OCI-LY1 (cell line): ENCODE measurements around the gene ASIC5.

Experiments
- H2AFZ ChIP-seq: fragments of 200-600 bp; sonication (generic), shearing (Covaris generic); 2 replicates; pipeline ENCODE4 v1.6.0; 2014; ENCODE audit warnings: antibody characterized with exemption, mild to moderate bottlenecking, low read length
- H3F3A ChIP-seq: fragments of 200-600 bp; sonication (generic), shearing (Covaris generic); 2 replicates; pipeline ENCODE4 v1.6.0; 2014; ENCODE audit warnings: mild to moderate bottlenecking, antibody characterized with exemption, low read length, moderate library complexity; ENCODE audit not compliant: insufficient read depth
- H3K27ac ChIP-seq: fragments of 200-600 bp; sonication (generic); 2 replicates; pipeline ENCODE4 v1.5.1; 2014; ENCODE audit warnings: low read length, mixed run types, mild to moderate bottlenecking, low read depth; ENCODE audit not compliant: poor library complexity, severe bottlenecking
- H3K27me3 ChIP-seq: fragments of 200-600 bp; sonication (generic); 2 replicates; pipeline ENCODE4 v1.6.0; 2014; ENCODE audit warnings: antibody characterized with exemption, mild to moderate bottlenecking, low read length, moderate library complexity; ENCODE audit not compliant: insufficient read depth
- H3K36me3 ChIP-seq: fragments of 200-600 bp; sonication (generic); 2 replicates; pipeline ENCODE4 v1.6.1; 2014; ENCODE audit warnings: mild to moderate bottlenecking, antibody characterized with exemption, low read length, moderate library complexity, mixed read lengths; ENCODE audit not compliant: insufficient read depth
- H3K4me1 ChIP-seq: fragments of 200-600 bp; sonication (generic); 2 replicates; pipeline ENCODE4 v1.5.1; 2014; ENCODE audit warnings: mild to moderate bottlenecking, low read length, moderate library complexity; ENCODE audit not compliant: insufficient read depth, severe bottlenecking
- H3K4me2 ChIP-seq: fragments of 200-600 bp; sonication (generic), shearing (Covaris generic); 2 replicates; pipeline ENCODE4 v1.6.1; 2014; ENCODE audit warnings: low read length
- H3K4me3 ChIP-seq: fragments of 200-600 bp; sonication (generic); 2 replicates; pipeline ENCODE4 v1.5.1; 2014; ENCODE audit warnings: low read length, low read depth, mild to moderate bottlenecking, mixed read lengths; ENCODE audit not compliant: poor library complexity, severe bottlenecking
- H3K79me2 ChIP-seq: fragments of 200-600 bp; shearing (Covaris generic); 2 replicates; pipeline ENCODE4 v1.6.1; 2016; ENCODE audit warnings: mixed run types, low read length, mixed read lengths; ENCODE audit not compliant: insufficient read depth
- H3K9ac ChIP-seq: fragments of 200-600 bp; sonication (generic), shearing (Covaris generic); 2 replicates; pipeline ENCODE4 v1.6.1; 2014; ENCODE audit warnings: mild to moderate bottlenecking, low read length, mixed read lengths
- H3K9me2 ChIP-seq: fragments of 200-600 bp; sonication (generic), shearing (Covaris generic); 2 replicates; pipeline ENCODE4 v1.6.1; 2014; ENCODE audit warnings: low read depth, mild to moderate bottlenecking, low read length, mixed read lengths
- H3K9me3 ChIP-seq: fragments of 200-600 bp; shearing (Covaris generic); 2 replicates; pipeline ENCODE4 v1.6.1; 2014; ENCODE audit warnings: low read length, mixed read lengths
- H4K20me1 ChIP-seq: fragments of 200-600 bp; sonication (generic), shearing (Covaris generic); 2 replicates; pipeline ENCODE4 v1.6.0; 2016; ENCODE audit warnings: mild to moderate bottlenecking, low read length; ENCODE audit not compliant: insufficient read depth
- EZH2 ChIP-seq: fragments of 200-600 bp; sonication (generic), shearing (Covaris generic); IDR thresholded peaks from 2 replicates; pipeline ENCODE4 v1.8.0; 2017; ENCODE audit warnings: borderline replicate concordance, mixed run types, mild to moderate bottlenecking, antibody characterized with exemption, low read length, moderate library complexity, mixed read lengths
- TF ChIP-seq, protein P1 (sequence below): fragments of 200-600 bp; sonication (generic), shearing (Covaris generic); IDR thresholded peaks from 2 replicates; pipeline ENCODE4 v1.5.1; 2017; ENCODE audit warnings: mild to moderate bottlenecking, antibody characterized with exemption, low read length, moderate library complexity, mixed read lengths

ASIC5 gene, protein sequence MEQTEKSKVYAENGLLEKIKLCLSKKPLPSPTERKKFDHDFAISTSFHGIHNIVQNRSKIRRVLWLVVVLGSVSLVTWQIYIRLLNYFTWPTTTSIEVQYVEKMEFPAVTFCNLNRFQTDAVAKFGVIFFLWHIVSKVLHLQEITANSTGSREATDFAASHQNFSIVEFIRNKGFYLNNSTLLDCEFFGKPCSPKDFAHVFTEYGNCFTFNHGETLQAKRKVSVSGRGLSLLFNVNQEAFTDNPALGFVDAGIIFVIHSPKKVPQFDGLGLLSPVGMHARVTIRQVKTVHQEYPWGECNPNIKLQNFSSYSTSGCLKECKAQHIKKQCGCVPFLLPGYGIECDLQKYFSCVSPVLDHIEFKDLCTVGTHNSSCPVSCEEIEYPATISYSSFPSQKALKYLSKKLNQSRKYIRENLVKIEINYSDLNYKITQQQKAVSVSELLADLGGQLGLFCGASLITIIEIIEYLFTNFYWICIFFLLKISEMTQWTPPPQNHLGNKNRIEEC

DNA sequence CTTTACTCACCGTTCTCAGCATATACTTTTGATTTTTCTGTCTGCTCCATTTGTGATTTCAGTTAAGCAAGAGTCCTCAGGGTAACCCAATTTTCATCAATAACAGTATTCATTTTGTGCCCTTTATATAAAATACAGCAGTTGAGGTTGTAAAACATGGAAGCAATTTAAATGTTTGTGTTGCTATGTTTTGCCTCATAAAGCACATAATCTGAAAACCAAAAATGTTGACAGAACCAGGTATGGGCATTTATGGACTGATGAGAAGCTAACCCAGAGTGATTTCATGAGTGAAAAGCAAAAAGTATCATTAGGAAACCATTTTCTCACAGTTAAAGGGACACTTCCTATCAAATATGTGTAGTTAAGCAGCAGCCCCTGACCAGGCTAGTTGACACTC is at the start of gene ASIC5:
Gene ASIC5 (minus strand): TSS at position 101 of the 400 bp plus-strand sequence. CDS start 51 bp downstream, at position 50.
- TF ChIP-seq, protein P1, sequence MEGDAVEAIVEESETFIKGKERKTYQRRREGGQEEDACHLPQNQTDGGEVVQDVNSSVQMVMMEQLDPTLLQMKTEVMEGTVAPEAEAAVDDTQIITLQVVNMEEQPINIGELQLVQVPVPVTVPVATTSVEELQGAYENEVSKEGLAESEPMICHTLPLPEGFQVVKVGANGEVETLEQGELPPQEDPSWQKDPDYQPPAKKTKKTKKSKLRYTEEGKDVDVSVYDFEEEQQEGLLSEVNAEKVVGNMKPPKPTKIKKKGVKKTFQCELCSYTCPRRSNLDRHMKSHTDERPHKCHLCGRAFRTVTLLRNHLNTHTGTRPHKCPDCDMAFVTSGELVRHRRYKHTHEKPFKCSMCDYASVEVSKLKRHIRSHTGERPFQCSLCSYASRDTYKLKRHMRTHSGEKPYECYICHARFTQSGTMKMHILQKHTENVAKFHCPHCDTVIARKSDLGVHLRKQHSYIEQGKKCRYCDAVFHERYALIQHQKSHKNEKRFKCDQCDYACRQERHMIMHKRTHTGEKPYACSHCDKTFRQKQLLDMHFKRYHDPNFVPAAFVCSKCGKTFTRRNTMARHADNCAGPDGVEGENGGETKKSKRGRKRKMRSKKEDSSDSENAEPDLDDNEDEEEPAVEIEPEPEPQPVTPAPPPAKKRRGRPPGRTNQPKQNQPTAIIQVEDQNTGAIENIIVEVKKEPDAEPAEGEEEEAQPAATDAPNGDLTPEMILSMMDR = no peak
- no peak for TF ChIP-seq EZH2

DNA sequence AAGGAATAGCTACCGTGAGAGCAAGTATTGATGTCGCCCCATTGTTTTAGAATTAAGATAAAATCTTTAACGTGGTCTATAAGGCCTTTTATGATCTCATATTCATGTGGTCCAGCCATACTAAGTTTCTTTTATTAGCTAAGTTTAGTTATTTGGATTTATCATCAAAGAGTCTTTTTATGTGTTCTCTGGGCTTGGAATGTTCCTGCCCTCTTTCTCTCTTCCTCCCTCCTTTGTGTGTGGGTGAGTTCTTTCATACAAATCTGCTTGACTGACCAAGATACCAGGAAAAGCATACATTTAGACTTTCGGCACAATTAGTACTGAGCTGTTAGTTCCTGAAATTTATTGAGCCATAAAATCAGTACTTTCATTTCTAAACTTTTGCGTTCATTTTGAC is 48.7 kb upstream of the ASIC5 start:
- Histone ChIP-seq H2AFZ (no peak overlapping the region), H3F3A (no peaks in the 10 kb centered on the region), H3K9ac (no peak overlapping the region), H3K36me3 (no peaks in the 10 kb centered on the region), H3K27me3 (no peaks in the 10 kb centered on the region), H3K79me2 (no peaks in the 10 kb centered on the region), H3K9me3 (no peaks in the 10 kb centered on the region), H3K4me2 (no peak overlapping the region), H3K4me1 (no peaks in the 10 kb centered on the region), H4K20me1 (no peaks in the 10 kb centered on the region), H3K27ac (no peak overlapping the region), H3K4me3 (no peak overlapping the region), H3K9me2 (no peaks in the 10 kb centered on the region)
- TF ChIP-seq EZH2 = no peak
- TF ChIP-seq, protein P1 = no peak

More for the DNA sequence above, at the start of gene ASIC5:
- Histone ChIP-seq H3K79me2 (no peaks in the 10 kb centered on the region), H3K4me3 (no peak within 1 kb of the TSS), H3K36me3 (no peaks in the 10 kb centered on the region), H3K9me2 (no peaks in the 10 kb centered on the region), H3K9ac (no peak within 1 kb of the TSS), H3K27ac (no peak within 1 kb of the TSS), H3K27me3 (no peaks in the 10 kb centered on the region), H3K9me3 (no peaks in the 10 kb centered on the region), H4K20me1 (no peaks in the 10 kb centered on the region), H3K4me2 (no peak within 1 kb of the TSS), H2AFZ (no peak within 1 kb of the TSS), H3K4me1 (no peaks in the 10 kb centered on the region), H3F3A (no peaks in the 10 kb centered on the region)

DNA sequence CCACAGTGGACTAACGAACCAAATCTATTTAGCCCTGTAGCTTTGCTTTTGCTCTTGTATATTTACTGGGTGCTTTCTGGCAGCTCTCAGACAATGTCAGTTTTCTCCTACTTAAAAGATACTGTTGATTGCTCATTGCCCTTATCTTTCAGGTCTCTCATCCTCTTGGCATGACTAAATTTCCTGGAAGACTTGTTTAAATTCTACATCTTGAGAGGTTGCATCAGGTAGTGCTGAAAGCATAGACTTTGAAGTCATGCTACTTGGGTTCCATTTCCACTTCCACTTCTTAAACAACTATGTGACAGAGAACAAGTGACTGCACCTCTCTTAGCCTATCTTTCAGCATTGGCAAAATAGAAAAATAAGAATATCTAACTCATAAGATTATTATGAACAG is 45.8 kb upstream of the ASIC5 start:
- Histone ChIP-seq H3K9ac (no peak overlapping the region), H2AFZ (no peak overlapping the region), H3K27me3 (no peaks in the 10 kb centered on the region), H3K4me3 (no peak overlapping the region), H3F3A (no peaks in the 10 kb centered on the region), H3K9me2 (no peaks in the 10 kb centered on the region), H3K9me3 (no peaks in the 10 kb centered on the region), H3K27ac (no peak overlapping the region), H3K79me2 (no peaks in the 10 kb centered on the region), H3K4me2 (no peak overlapping the region), H3K4me1 (no peaks in the 10 kb centered on the region), H3K36me3 (no peaks in the 10 kb centered on the region), H4K20me1 (no peaks in the 10 kb centered on the region)
- TF ChIP-seq, protein P1 = no peak
- TF ChIP-seq EZH2 = no peak
